DOHH2 (cell line): ENCODE results near the gene LSAMP.
"Not testable (repeated sequence)": the region's sequence is repeated elsewhere in the genome, so short reads cannot be mapped to it uniquely, and the experiment has no call there.

Experiments used
- CTCF ChIP-seq: fragments of 200-600 bp; sonication (generic); IDR thresholded peaks from one replicate; pipeline ENCODE4 v1.5.1; 2014; ENCODE audit warnings: antibody characterized with exemption, mild to moderate bottlenecking, low read depth, low read length; ENCODE audit not compliant: poor library complexity, severe bottlenecking
- EZH2phosphoT487 ChIP-seq: fragments of 200-600 bp; sonication (generic); IDR thresholded peaks from 2 replicates; pipeline ENCODE4 v1.6.1; 2017; ENCODE audit warnings: borderline replicate concordance, mild to moderate bottlenecking, antibody characterized with exemption, low read length, moderate library complexity, mixed read lengths

GRCh38 chr3:115783426-115783825 lies 661.9 kb downstream of the LSAMP start:
- not testable (repeated sequence) for TF ChIP-seq CTCF, EZH2phosphoT487
